PFSK-1 (cell line): ENCODE results near the gene LSMEM2.

ENCODE experiments used
- FOXP2 ChIP-seq: optimal IDR thresholded peaks from 2 replicates; pipeline ENCODE3; 2011; ENCODE audit warnings: borderline replicate concordance, control low read depth, inconsistent platforms; ENCODE audit not compliant: insufficient read depth; ENCODE audit errors: extremely low read length, extremely low read depth
- POLR2AphosphoS5 ChIP-seq: IDR thresholded peaks from 2 replicates; pipeline ENCODE4 v1.6.1; 2012; ENCODE audit warnings: low read depth, mild to moderate bottlenecking, control low read depth, low read length, moderate library complexity
- REST ChIP-seq, 2 experiments: IDR thresholded peaks; 2 replicates each; pipeline versions ENCODE4 v1.6.1 to v1.8.0; 2011 to 2012; ENCODE audit warnings: low read depth in 2 of 2, low read length in 2 of 2, control low read depth in 1 of 2, inconsistent platforms in 1 of 2, mild to moderate bottlenecking in 1 of 2, moderate library complexity in 1 of 2; ENCODE audit not compliant: insufficient read depth in 1 of 2
- SIN3A ChIP-seq: IDR thresholded peaks from 2 replicates; pipeline ENCODE4 v1.6.1; 2012; ENCODE audit warnings: mild to moderate bottlenecking, low read length, moderate library complexity, borderline replicate concordance; ENCODE audit not compliant: insufficient read depth
- TAF1 ChIP-seq: IDR thresholded peaks from 2 replicates; pipeline ENCODE4 v1.6.1; 2012; ENCODE audit warnings: low read length, control low read depth, borderline replicate concordance; ENCODE audit not compliant: insufficient read depth

The LSMEM2 gene

GRCh38 chr3:50299929-50300680, 21.2 kb downstream of the LSMEM2 start:
- TF ChIP-seq TAF1: peak; percentile 35; the same call in 1 of the 2 replicates
- TF ChIP-seq FOXP2: no peak

GRCh38 chr3:50300681-50301254, 21.9 kb downstream of the LSMEM2 start:
- TF ChIP-seq FOXP2 (no peak), REST (IDR thresholded peaks at IDR 0.05; ENCODE audit: insufficient read depth in 1 of 2, low read depth in 2 of 2, low read length in 2 of 2) (no peak), SIN3A (no peak), POLR2AphosphoS5 (no peak), TAF1 (no peak)

GRCh38 chr3:50302095-50303012, 23.5 kb downstream of the LSMEM2 start:
- TF ChIP-seq FOXP2 (no peak), POLR2AphosphoS5 (no peak), REST (IDR thresholded peaks at IDR 0.05; ENCODE audit: insufficient read depth in 1 of 2, low read depth in 2 of 2, low read length in 2 of 2) (no peak), TAF1 (no peak), SIN3A (no peak)

GRCh38 chr3:50303013-50303815, 24.3 kb downstream of the LSMEM2 start, which contains the start of gene HYAL1:
HYAL1 (minus strand) TSS chr3:50303574; CDS start chr3:50302956, 618 bp downstream.
- TF ChIP-seq POLR2AphosphoS5 (peak; percentile 40; the same call in 1 of the 2 replicates), SIN3A (no peak), FOXP2 (no peak)

- TF ChIP-seq TAF1 (no peak), REST (IDR thresholded peaks at IDR 0.05; ENCODE audit: insufficient read depth in 1 of 2, low read depth in 2 of 2, low read length in 2 of 2) (no peak), SIN3A (no peak), FOXP2 (no peak), POLR2AphosphoS5 (no peak)
These were observed 25.7 kb downstream of the LSMEM2 start for GRCh38 chr3:50304601-50305000.
